Neural cell (in vitro differentiated cells): Measurements from ENCODE around the gene OR52E4.

ENCODE experiments used
- EP300 ChIP-seq: fragments of 450-650 bp; conservative IDR thresholded peaks from 2 replicates; pipeline ENCODE4 v1.6.1; 2014; ENCODE audit warnings: antibody characterized with exemption, mild to moderate bottlenecking, moderate library complexity; ENCODE audit not compliant: poor library complexity, severe bottlenecking
- POLR2AphosphoS5 ChIP-seq: IDR thresholded peaks from 2 replicates; pipeline ENCODE4 v1.6.1; 2012
- RAD21 ChIP-seq: fragments of 450-650 bp; conservative IDR thresholded peaks from 2 replicates; pipeline ENCODE4 v1.6.1; 2014; ENCODE audit warnings: antibody characterized with exemption, mild to moderate bottlenecking, moderate library complexity
- TF ChIP-seq, protein P1 (sequence below): fragments of 450-650 bp; IDR thresholded peaks from 2 replicates; pipeline ENCODE4 v1.5.1; 2014; ENCODE audit warnings: antibody characterized with exemption, mild to moderate bottlenecking, moderate library complexity; ENCODE audit not compliant: poor library complexity, severe bottlenecking

DNA sequence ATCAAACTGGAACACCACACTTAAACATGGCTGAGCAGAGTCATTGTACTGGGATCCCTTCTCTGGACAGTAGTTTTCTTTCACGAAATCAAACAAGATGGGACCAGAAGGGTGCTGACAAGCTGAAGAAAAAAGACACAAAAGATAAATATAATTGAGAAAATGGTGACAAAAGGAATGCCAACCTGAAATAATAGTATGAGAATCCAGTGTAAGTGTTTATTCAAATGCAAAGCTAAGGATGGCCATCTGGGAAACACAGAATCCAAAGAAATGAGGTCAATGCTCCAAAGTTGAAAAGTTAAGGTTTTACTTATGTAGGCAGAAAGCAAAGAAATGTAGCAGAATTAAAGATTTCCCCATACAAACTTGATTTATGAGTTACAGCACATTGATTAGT is 7.2 kb downstream of the OR52E4 start:
- TF ChIP-seq, protein P1, sequence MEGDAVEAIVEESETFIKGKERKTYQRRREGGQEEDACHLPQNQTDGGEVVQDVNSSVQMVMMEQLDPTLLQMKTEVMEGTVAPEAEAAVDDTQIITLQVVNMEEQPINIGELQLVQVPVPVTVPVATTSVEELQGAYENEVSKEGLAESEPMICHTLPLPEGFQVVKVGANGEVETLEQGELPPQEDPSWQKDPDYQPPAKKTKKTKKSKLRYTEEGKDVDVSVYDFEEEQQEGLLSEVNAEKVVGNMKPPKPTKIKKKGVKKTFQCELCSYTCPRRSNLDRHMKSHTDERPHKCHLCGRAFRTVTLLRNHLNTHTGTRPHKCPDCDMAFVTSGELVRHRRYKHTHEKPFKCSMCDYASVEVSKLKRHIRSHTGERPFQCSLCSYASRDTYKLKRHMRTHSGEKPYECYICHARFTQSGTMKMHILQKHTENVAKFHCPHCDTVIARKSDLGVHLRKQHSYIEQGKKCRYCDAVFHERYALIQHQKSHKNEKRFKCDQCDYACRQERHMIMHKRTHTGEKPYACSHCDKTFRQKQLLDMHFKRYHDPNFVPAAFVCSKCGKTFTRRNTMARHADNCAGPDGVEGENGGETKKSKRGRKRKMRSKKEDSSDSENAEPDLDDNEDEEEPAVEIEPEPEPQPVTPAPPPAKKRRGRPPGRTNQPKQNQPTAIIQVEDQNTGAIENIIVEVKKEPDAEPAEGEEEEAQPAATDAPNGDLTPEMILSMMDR = no peak
- TF ChIP-seq RAD21 = no peak
- no peak for TF ChIP-seq EP300
- no peak for TF ChIP-seq POLR2AphosphoS5
